IgD-negative memory B cell (primary cell): ENCODE measurements around the gene FOXN3. TPM values are rescaled to one million over a fixed set of nuclear protein-coding genes. Genes with fewer than 3 reads are reported as not detected.

Experiments used
- H3K27ac Mint-ChIP-seq, 3 donors: one replicate each; pipeline ENCODE4 v1.8.0; 2020 to 2022; ENCODE audit warnings: mild to moderate bottlenecking in 3 of 3, mixed read lengths in 3 of 3, moderate library complexity in 1 of 3
- H3K27me3 Mint-ChIP-seq: one replicate; pipeline ENCODE4 v1.8.0; 2021; ENCODE audit warnings: mixed read lengths
- H3K36me3 Mint-ChIP-seq: one replicate; pipeline ENCODE4 v1.8.0; 2020; ENCODE audit warnings: mild to moderate bottlenecking, mixed read lengths
- H3K4me1 Mint-ChIP-seq, 3 donors: one replicate each; pipeline ENCODE4 v1.8.0; 2020 to 2022; ENCODE audit warnings: mixed read lengths in 3 of 3, mild to moderate bottlenecking in 1 of 3
- H3K4me3 Mint-ChIP-seq, 4 donors: one replicate each; pipeline ENCODE4 v1.8.0; 2020 to 2022; ENCODE audit warnings: mild to moderate bottlenecking in 4 of 4, mixed read lengths in 4 of 4, moderate library complexity in 3 of 4
- H3K9me3 Mint-ChIP-seq, 3 donors: one replicate each; pipeline ENCODE4 v1.8.0; 2020 to 2021; ENCODE audit warnings: mixed read lengths in 3 of 3, mild to moderate bottlenecking in 1 of 3
- polyA plus RNA-seq: library from polyadenylated mRNA; unstranded; fragments of 300-500 nt; fragmentation: Illumina TruSeq; gene quantifications from one replicate; pipeline ENCODE4 v1.2.3, GENCODE V29; 2021

FOXN3 gene
- polyA plus RNA-seq, 1 donor from 2014 or later: 62.5 TPM

DNA sequence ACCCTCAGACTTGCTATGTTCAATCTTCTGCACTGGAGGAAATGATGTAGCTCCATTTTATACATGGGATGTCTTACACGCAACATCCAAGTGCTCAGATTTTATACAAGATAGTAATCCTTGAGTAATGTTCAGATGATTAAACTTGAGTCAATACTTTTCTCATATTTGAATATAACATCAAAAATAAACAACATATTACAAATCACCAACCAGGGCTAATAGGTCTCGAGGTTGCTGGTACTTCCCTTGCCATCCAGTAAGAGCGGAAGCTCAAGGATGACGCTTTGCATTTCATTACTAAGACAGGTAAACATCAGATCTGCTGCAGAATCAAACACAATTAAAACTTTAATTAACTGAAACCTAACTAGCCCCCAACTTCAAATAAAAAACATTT, 97.3 kb downstream of the FOXN3 start:
- H3K4me1 Mint-ChIP-seq: peaks cover 21 to 30% (median 30%) of the 10 kb centered on the region in 3 donors
- peaks cover 0 to 8% (median 0%) of the 10 kb centered on the region in 3 donors for H3K9me3 Mint-ChIP-seq
- no peak overlapping the region for H3K27ac Mint-ChIP-seq
- peaks cover 13% of the 10 kb centered on the region for H3K36me3 Mint-ChIP-seq
- no peaks in the 10 kb centered on the region for H3K27me3 Mint-ChIP-seq
- no peak overlapping the region for H3K4me3 Mint-ChIP-seq

GRCh38 chr14:89317051-89317691, 99.9 kb downstream of the FOXN3 start:
- H3K36me3 Mint-ChIP-seq: peaks cover 17% of the 10 kb centered on the region

GRCh38 chr14:89315493-89316470, 101.3 kb downstream of the FOXN3 start:
- Mint-ChIP-seq H3K27me3 (no peaks in the 10 kb centered on the region), H3K4me1 (peaks cover 4 to 28% (median 20%) of the 10 kb centered on the region in 3 donors), H3K9me3 (peaks cover 0 to 14% (median 2%) of the 10 kb centered on the region in 3 donors), H3K27ac (peak overlapping the region in 1 of 3 donors; percentile 51), H3K4me3 (no peak overlapping the region), H3K36me3 (peaks cover 17% of the 10 kb centered on the region)

More at GRCh38 chr14:89317051-89317691, 99.9 kb downstream of the FOXN3 start:
- peaks cover 0 to 14% (median 2%) of the 10 kb centered on the region in 3 donors for H3K9me3 Mint-ChIP-seq
- H3K4me1 Mint-ChIP-seq: peaks cover 7 to 28% (median 19%) of the 10 kb centered on the region in 3 donors
- H3K27me3 Mint-ChIP-seq: no peaks in the 10 kb centered on the region
- peak overlapping the region in 1 of 4 donors; percentile 37 for H3K4me3 Mint-ChIP-seq
- H3K27ac Mint-ChIP-seq: no peak overlapping the region

DNA sequence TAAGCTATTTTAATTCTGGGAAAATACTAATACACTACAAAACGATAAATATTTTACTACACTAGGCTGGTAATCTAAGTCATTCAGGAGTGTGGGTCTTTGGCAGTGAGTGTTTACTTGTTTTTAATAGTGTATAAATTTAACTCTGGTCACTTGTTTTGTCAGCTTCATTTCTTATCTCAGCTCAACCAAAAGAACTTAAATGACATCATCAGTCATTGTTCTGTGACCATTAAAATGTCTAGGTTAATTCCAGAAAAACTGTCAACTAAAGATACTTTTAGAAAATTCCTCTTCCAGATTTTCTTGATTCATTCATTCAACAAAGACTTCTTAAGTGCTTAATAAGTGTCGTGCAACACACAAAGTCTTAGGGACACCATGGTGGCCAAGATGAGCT, 102.8 kb downstream of the FOXN3 start:
- Mint-ChIP-seq H3K4me1 (peaks cover 13 to 33% (median 32%) of the 10 kb centered on the region in 3 donors), H3K27me3 (no peaks in the 10 kb centered on the region), H3K27ac (no peak overlapping the region), H3K4me3 (no peak overlapping the region), H3K9me3 (peaks cover 0 to 12% (median 2%) of the 10 kb centered on the region in 3 donors), H3K36me3 (peaks cover 19% of the 10 kb centered on the region)

- Mint-ChIP-seq H3K27ac (peak overlapping the region in 1 of 3 donors; percentile 4), H3K27me3 (no peaks in the 10 kb centered on the region), H3K36me3 (peaks cover 14% of the 10 kb centered on the region), H3K9me3 (peaks cover 0 to 7% (median 2%) of the 10 kb centered on the region in 3 donors), H3K4me1 (peaks cover 21 to 41% (median 35%) of the 10 kb centered on the region in 3 donors), H3K4me3 (no peak overlapping the region)
Measured at GRCh38 chr14:89312932-89313331, 104.1 kb downstream of the FOXN3 start.

DNA sequence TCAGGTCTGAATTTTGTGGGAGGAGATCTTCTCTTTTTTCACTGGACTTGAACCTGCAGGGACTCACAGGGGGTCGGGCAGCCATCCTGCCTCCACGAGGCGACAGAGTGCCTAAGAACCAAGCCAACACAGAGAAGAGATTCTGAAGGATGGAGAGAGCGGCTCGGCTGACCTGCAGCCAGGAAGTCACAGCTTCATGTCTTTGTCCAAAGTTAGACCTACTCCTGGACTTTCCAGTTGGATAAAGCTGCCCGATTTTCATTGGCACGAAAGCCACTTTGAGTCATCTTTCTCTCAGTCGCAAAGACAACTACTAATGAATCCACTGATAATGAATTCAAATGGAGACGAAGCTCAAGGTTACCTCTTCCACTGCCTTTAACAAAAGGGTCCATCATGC, 106.8 kb downstream of the FOXN3 start:
- peak overlapping the region in 2 of 3 donors; percentile 70 to 87 for H3K27ac Mint-ChIP-seq
- peak overlapping the region in 1 of 4 donors; percentile 68 for H3K4me3 Mint-ChIP-seq
- peaks cover 30 to 52% (median 42%) of the 10 kb centered on the region in 3 donors for H3K4me1 Mint-ChIP-seq
- no peaks in the 10 kb centered on the region for H3K27me3 Mint-ChIP-seq
- peaks cover 0 to 7% (median 2%) of the 10 kb centered on the region in 3 donors for H3K9me3 Mint-ChIP-seq
- peaks cover 9% of the 10 kb centered on the region for H3K36me3 Mint-ChIP-seq

DNA sequence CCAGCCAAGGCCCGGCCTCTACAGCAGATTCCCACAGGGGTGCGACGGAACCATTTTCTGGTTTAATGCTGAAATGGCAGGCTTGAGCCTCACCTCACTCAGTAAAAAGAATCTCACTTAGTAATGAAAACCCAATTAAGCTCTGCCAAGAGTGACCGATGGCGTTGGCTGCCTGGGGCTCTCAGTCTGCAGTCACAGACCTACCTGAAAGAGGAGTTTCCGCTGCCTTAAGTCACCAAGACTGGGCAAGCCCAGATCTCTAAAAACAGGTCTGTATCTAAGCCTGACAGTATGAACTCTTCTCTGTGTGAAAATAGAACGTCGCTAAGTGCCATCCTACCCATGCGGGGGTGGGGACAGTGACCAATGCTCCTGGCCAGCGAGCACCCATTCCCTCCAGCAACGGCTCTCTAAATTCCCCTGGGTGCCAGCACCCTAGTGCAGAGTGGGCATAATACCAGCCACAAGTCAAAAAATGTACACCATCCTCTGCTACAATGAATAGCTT, 107.3 kb downstream of the FOXN3 start:
- Mint-ChIP-seq H3K4me3 (peak overlapping the region in 1 of 4 donors; percentile 68), H3K4me1 (peaks cover 34 to 57% (median 44%) of the 10 kb centered on the region in 3 donors), H3K27ac (peak overlapping the region; percentile 70 to 87 (median 87)), H3K9me3 (peaks cover 0 to 7% (median 2%) of the 10 kb centered on the region in 3 donors), H3K36me3 (peaks cover 5% of the 10 kb centered on the region), H3K27me3 (no peaks in the 10 kb centered on the region)

DNA sequence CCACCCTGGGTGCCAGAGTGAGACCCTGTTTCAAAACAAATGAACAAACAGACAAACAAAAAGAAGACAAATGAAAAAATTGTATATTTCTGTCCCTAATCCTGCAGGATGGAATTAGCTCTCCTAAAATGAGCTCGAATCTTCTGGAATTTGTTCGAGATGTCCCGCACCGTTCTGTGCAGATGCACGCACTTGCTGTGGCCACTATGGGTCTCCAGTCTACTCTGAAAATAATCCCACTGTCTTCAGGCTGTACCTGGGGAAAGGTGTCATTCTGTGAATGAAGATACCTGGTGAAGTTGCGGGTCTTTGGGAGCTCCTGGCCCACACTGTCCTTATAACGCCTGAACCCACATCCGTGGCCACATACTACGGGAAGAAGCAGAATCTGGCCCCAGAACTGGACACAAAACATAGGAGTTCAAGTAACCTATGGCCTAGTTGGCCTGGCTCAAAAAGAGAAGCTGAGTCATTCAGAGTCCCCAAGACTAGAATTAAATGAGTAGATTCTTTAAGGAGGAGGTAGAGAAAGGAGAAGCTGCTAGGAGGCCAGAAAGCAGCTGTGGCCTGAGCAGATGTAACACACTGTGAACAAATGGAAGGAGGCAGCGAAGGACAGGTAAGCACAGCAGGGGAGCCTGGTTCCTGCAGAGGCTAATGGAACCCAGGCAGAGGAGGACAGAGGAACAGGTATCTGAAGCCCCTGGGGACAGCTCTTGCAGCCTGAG, 108.6 kb downstream of the FOXN3 start:
- Mint-ChIP-seq H3K4me1 (peaks cover 43 to 66% (median 48%) of the 10 kb centered on the region in 3 donors), H3K4me3 (peak overlapping the region; percentile 10 to 82 (median 75)), H3K36me3 (peaks cover 4% of the 10 kb centered on the region), H3K27ac (peak overlapping the region; percentile 87 to 99 (median 99)), H3K27me3 (no peaks in the 10 kb centered on the region), H3K9me3 (peaks cover 0 to 2% (median 0%) of the 10 kb centered on the region in 3 donors)

GRCh38 chr14:89307409-89307808, 109.6 kb downstream of the FOXN3 start:
- Mint-ChIP-seq H3K9me3 (no peaks in the 10 kb centered on the region), H3K36me3 (peaks cover 4% of the 10 kb centered on the region), H3K4me3 (peak overlapping the region; percentile 59 to 79 (median 74)), H3K4me1 (peaks cover 52 to 75% (median 56%) of the 10 kb centered on the region in 3 donors), H3K27ac (peak overlapping the region; percentile 90 to 99 (median 99)), H3K27me3 (no peaks in the 10 kb centered on the region)

- no peaks in the 10 kb centered on the region for H3K27me3 Mint-ChIP-seq
- H3K9me3 Mint-ChIP-seq: no peaks in the 10 kb centered on the region
- H3K27ac Mint-ChIP-seq: peak overlapping the region; percentile 97 to 99 (median 99)
- peak overlapping the region; percentile 82 to 90 (median 90) for H3K4me3 Mint-ChIP-seq
- peaks cover 51 to 78% (median 66%) of the 10 kb centered on the region in 3 donors for H3K4me1 Mint-ChIP-seq
- peaks cover 5% of the 10 kb centered on the region for H3K36me3 Mint-ChIP-seq
Measured at GRCh38 chr14:89304972-89305703, 111.9 kb downstream of the FOXN3 start.

DNA sequence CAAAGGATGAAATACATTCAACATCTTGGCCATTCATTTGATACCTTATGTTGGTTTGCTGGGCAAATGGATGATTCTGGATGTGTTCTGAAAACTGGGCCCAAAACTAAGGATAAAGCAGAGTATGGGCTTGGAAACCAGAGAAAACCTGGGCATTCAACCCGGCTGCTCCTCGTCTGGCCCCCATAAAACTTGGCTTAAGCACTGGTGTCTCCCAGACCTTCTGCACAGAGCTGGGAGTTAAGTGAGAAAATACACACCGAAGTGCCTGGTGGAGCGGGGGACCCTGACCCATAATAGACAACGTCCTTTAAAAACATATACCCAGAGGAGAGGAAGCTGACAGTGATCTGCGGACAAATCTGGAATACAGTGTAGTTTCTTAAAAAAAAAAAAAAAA, 112.5 kb downstream of the FOXN3 start:
- no peaks in the 10 kb centered on the region for H3K9me3 Mint-ChIP-seq
- peaks cover 46 to 75% (median 60%) of the 10 kb centered on the region in 3 donors for H3K4me1 Mint-ChIP-seq
- H3K36me3 Mint-ChIP-seq: peaks cover 6% of the 10 kb centered on the region

GRCh38 chr14:89303456-89304435, 113.3 kb downstream of the FOXN3 start:
- Mint-ChIP-seq H3K27me3 (no peaks in the 10 kb centered on the region), H3K9me3 (no peaks in the 10 kb centered on the region), H3K36me3 (peaks cover 6% of the 10 kb centered on the region), H3K4me1 (peaks cover 45 to 70% (median 58%) of the 10 kb centered on the region in 3 donors), H3K27ac (peak overlapping the region; percentile 97 to 99 (median 99)), H3K4me3 (peak overlapping the region; percentile 83 to 99 (median 90))

More for the DNA sequence above, 112.5 kb downstream of the FOXN3 start:
- Mint-ChIP-seq H3K27me3 (no peaks in the 10 kb centered on the region), H3K4me3 (peak overlapping the region; percentile 83 to 99 (median 90)), H3K27ac (peak overlapping the region; percentile 97 to 99 (median 99))
